Nucleus accumbens (tissue), 56 donors: ENCODE data around the gene CSAD.
"Not testable (repeated sequence)": the region's sequence is repeated elsewhere in the genome, so short reads cannot be mapped to it uniquely, and the experiment has no call there.

ENCODE experiments used
- DNase-seq, 56 donors: peaks; one replicate each; lab custom pipeline; 2025; lab: John Stamatoyannopoulos, UW

The CSAD gene

GRCh38 chr12:53115112-53115890, 65.4 kb downstream of the CSAD start:
- DNase-seq = no peak

DNA sequence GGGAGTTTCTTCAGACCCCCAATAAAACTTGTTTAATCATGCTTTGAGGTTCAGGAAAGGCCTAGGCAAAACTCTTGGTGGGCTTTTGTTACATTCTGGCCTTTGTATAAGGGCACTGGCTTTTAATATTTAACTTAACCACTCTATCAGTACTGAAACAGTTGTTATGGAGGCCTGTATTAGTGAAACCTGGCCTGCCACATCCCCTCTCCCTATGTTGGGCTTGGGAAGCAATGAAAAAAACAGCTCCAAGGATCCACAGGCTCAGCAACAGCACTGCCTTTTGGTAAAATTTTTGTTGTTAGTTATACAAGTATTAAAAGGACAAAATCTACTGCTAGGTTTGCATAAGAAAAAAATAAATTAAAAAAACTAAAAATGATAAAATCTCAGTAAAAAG, 66.8 kb downstream of the CSAD start:
- DNase-seq = no peak

DNA sequence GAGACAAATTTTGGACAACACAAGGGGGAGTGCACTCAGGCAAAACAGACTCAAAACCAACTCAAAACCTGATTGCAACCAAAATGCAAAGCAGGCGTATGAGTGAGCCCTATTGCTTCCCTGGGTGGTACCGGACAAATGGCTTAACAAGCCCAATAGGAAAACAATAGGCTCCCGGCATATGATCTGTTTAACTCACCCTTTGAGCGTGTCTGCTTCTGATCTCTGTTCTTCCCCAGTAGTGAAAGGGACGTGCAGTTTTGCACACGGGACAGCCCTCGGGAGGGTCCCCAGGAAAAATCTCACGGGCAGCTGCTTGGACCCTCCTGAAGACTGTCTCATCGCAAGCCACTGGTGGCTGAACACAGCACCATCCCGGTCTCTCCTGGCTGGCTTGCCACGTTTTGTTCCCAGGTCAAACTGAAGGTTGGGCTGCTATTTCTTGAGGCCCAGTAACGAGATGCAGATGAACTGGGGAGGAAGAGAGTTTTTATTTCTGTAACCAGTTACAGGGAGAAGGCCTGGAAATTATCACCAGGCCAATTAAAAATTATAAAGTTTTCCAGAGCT, 67.5 kb downstream of the CSAD start:
- DNase-seq = no peak

GRCh38 chr12:53112431-53112830, 68.3 kb downstream of the CSAD start:
- DNase-seq = not testable (repeated sequence)
